NCI-H1092 treated with DMSO at 0.1 percent for 48 hours (cell line): Measurements from ENCODE around the gene ARL6IP4.
"Not testable (repeated sequence)": the region's sequence is repeated elsewhere in the genome, so short reads cannot be mapped to it uniquely, and the experiment has no call there.

ENCODE experiments used
- DNase-seq: peaks from one replicate; lab custom pipeline; 2025; lab: John Stamatoyannopoulos, UW

The ARL6IP4 gene

GRCh38 chr12:123011701-123012100 is 31.2 kb downstream of the ARL6IP4 start:
- DNase-seq = no peak

- no peak for DNase-seq
These were observed 33.0 kb downstream of the ARL6IP4 start for GRCh38 chr12:123013185-123014095.

- not testable (repeated sequence) for DNase-seq
These were observed 34.0 kb downstream of the ARL6IP4 start for GRCh38 chr12:123014473-123014872.

- DNase-seq = no peak
These were observed 37.3 kb downstream of the ARL6IP4 start for GRCh38 chr12:123017753-123018152.

GRCh38 chr12:123019841-123020138 is 39.3 kb downstream of the ARL6IP4 start:
- DNase-seq = no peak

- no peak for DNase-seq
These were observed 41.5 kb downstream of the ARL6IP4 start for GRCh38 chr12:123021688-123022604.

GRCh38 chr12:123022846-123023245 is 42.4 kb downstream of the ARL6IP4 start:
- DNase-seq = no peak

GRCh38 chr12:123024819-123025391 is 44.4 kb downstream of the ARL6IP4 start:
- DNase-seq = no peak

- no peak for DNase-seq
These were observed 45.8 kb downstream of the ARL6IP4 start for GRCh38 chr12:123026094-123026853.

GRCh38 chr12:123027726-123028445 is 47.4 kb downstream of the ARL6IP4 start:
- DNase-seq = no peak

- DNase-seq = no peak
These were observed 48.0 kb downstream of the ARL6IP4 start for GRCh38 chr12:123028475-123028874.

- DNase-seq = no peak
These were observed 49.1 kb downstream of the ARL6IP4 start for GRCh38 chr12:123029550-123029949.

- no peak for DNase-seq
These were observed 50.2 kb downstream of the ARL6IP4 start for GRCh38 chr12:123030686-123031085.

- DNase-seq = no peak
These were observed 50.8 kb downstream of the ARL6IP4 start for GRCh38 chr12:123031171-123031845.
